SU-DHL-6 (cell line): ENCODE results near the gene RBPMS2.

Experiments used
- EZH2phosphoT487 ChIP-seq: fragments of 200-600 bp; sonication (generic), shearing (Covaris generic); conservative IDR thresholded peaks from 2 replicates; pipeline ENCODE4 v1.6.1; 2018; ENCODE audit warnings: mild to moderate bottlenecking, antibody characterized with exemption, low read length, moderate library complexity, mixed read lengths
- TF ChIP-seq, protein P1 (sequence below): fragments of 200-600 bp; sonication (generic); IDR thresholded peaks from one replicate; pipeline ENCODE4 v1.5.1; 2017; ENCODE audit warnings: antibody characterized with exemption, mild to moderate bottlenecking, low read length, moderate library complexity; ENCODE audit not compliant: insufficient read depth, poor library complexity, severe bottlenecking

DNA sequence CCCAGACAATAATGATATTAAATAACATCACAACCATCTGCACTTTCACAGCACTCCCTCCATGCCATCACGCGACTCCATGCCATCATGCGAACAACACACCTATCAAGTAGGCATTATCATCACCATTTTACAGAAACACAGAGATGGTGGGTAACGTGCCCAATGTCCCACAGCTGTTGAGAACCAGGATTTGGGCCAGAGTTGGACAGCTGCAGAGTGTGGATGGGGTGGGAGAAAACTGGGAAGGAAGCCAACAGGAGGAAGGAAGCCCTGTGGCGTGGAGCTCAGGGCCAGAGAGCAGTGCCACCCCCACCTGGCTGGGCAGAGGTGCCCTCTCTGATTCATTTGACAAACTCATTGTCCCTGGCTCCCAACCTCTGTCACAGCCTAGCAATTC is 29.0 kb downstream of the RBPMS2 start:
- TF ChIP-seq, protein P1, sequence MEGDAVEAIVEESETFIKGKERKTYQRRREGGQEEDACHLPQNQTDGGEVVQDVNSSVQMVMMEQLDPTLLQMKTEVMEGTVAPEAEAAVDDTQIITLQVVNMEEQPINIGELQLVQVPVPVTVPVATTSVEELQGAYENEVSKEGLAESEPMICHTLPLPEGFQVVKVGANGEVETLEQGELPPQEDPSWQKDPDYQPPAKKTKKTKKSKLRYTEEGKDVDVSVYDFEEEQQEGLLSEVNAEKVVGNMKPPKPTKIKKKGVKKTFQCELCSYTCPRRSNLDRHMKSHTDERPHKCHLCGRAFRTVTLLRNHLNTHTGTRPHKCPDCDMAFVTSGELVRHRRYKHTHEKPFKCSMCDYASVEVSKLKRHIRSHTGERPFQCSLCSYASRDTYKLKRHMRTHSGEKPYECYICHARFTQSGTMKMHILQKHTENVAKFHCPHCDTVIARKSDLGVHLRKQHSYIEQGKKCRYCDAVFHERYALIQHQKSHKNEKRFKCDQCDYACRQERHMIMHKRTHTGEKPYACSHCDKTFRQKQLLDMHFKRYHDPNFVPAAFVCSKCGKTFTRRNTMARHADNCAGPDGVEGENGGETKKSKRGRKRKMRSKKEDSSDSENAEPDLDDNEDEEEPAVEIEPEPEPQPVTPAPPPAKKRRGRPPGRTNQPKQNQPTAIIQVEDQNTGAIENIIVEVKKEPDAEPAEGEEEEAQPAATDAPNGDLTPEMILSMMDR: no peak
- TF ChIP-seq EZH2phosphoT487: no peak
